Stimulated activated CD8-positive, alpha-beta memory T cell treated with anti-CD3 and anti-CD28 coated beads, Interleukin-15, amount 100 ng/mL, for 24 hours (primary cell): ENCODE measurements around the gene MDM1.
A peak's percentile ranks its signal among the peaks of the same experiment; 100 is the strongest.

Experiments used
- DNase-seq: peaks from one replicate; pipeline ENCODE4 v3.0.0-alpha.2; 2020; ENCODE audit warnings: low read depth

Gene MDM1, protein sequence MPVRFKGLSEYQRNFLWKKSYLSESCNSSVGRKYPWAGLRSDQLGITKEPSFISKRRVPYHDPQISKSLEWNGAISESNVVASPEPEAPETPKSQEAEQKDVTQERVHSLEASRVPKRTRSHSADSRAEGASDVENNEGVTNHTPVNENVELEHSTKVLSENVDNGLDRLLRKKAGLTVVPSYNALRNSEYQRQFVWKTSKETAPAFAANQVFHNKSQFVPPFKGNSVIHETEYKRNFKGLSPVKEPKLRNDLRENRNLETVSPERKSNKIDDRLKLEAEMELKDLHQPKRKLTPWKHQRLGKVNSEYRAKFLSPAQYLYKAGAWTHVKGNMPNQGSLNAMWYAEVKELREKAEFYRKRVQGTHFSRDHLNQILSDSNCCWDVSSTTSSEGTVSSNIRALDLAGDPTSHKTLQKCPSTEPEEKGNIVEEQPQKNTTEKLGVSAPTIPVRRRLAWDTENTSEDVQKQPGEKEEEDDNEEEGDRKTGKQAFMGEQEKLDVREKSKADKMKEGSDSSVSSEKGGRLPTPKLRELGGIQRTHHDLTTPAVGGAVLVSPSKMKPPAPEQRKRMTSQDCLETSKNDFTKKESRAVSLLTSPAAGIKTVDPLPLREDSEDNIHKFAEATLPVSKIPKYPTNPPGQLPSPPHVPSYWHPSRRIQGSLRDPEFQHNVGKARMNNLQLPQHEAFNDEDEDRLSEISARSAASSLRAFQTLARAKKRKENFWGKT

DNA sequence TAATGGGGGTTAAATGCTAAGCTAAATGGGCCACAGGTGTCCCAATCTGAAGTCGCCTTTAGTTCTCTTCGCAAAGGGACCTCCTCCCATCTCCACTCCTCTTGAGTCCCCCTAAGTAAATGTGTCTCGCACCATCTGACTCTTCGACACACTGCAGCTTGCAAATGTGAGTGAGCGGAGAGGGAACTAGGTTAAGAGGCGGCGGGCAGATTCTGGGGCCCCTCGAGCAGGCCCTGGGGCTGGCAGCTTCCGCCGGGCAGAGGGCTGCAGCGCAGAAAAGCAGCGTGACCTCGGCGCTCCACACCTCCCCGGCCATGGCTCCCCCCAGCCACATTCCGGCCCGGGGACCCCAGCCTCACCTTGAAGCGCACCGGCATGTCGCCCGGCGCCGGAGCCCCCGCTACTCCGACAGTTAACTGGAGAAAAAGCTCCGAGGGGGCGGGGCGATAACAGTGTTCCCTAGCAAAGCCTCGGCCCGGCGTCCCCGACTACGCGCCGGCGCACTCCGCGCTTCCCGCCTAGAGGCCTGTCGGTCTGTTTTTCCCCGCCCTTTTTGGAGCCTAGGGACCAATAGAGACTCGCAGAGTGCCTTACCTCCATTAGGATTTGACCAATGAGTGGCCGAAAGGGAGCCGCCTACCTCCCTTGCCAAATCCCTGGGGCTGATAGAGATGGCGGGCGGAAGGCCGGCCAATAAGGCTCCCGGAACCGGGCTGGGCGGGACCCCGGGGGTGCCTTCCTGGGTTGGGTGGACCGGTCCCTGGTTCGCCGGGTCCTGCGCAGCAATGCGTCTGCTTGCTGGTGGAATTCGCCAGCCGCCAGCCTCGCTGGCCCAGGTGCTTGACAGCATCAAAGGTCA is at the start of gene MDM1:
Gene MDM1 (minus strand): TSS at position 494 of the 859 bp plus-strand sequence. CDS start 117 bp downstream, at position 377.
- DNase-seq: peak; percentile 77

DNA sequence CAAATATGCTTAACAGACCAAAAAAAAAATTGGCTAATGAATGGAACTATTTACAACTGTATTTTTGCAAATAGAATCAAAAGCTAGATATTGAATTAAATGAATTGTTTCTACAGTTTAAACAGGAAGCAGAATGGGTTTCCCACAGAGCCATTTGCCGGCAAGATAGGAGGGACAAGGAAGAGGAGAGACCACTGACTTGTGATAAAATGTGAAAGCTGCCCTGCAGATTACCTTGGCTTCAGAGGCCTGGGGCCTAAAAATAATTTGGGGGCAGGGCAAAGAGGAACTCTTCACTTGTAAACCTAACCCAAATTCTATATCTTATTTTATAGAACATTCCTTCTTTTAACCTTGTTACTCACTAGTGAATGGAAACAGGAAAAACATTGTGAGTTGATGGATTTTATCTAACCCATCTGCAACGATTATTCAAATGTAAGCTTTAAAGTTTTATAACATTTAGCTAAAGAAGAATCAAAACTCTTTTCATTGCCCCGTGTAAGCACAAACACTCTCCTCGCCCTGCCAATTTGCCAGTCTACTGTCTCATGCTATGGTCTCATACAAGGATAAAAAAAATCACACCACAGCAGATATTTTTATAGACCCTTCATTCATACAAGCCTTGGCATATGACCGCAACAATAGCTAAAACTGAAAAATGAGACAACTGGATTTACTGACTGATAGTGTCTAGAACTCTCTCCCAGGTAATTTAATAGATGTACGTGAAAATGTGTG is 49.5 kb upstream of the MDM1 start:
- DNase-seq: no peak

DNA sequence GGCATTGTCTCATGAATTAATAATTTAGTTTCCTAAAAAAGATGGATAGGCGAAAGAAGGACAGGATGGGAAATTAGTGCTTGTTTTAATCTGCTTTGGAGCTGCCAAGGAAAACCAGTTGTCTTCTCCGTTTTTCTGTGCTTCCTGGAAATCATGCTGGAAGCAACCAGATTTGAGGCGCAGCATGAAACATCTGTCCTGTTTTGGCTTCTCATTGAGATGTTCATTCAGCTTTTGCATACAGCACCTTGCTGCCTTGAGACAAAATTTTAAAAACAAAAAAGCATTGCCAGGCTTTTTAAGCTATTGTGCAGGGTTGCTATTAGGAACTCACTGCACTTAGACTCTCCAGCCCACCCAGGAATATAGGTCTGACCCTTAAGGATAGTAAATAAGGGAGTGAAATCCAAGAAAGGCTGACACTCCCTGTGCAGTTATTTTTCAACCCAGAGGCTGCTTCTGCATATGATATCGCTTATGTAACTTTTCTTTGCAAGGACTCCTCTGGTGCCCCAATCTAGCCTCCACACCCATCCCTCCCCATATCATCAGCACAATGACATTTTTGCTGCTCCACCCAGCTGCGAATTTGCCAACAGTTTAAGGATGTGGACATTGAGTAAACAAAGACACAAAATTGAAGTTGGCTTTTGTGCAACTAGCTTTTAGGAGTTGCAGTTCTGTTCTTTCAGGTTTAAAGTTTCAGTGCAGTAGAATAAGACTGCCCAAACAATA is 46.9 kb upstream of the MDM1 start:
- no peak for DNase-seq

DNA sequence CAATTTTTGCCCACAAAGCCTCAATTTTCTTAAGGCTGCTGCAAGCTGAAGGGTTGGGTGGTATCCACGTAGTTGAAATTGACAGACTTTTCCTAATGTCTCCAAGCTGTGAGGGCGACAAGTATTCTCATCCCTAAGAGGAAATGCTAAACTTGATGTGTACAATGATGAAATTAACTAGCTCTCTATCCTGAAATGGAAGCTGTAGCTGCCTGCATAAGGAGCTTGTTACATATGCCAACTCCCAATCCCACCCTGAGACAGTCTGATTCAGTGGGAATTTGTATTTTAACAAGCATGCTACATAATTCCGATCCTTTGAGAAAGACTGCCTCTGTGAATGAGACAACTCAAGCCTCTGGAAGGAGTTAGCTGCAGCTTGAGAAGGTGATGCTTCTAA is 45.7 kb upstream of the MDM1 start:
- no peak for DNase-seq

DNA sequence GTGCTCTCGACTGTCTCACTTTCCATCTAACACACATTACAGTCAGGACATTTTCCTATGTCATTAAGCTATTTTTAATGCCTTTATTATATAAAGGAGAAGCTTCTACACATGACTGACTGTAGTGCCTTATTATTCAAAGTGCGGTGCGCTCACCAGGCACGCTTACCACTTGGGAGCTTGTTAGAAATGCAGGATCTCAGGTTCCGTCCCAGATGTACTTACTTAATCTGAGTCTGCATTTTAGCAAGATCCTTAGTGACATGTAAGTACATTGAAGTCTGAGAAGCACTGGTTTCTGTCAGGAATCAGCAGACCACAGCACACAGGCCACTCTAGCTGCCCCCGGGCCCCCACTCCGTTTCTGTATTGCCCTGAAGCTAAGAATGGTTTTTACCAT is 44.7 kb upstream of the MDM1 start:
- no peak for DNase-seq

DNA sequence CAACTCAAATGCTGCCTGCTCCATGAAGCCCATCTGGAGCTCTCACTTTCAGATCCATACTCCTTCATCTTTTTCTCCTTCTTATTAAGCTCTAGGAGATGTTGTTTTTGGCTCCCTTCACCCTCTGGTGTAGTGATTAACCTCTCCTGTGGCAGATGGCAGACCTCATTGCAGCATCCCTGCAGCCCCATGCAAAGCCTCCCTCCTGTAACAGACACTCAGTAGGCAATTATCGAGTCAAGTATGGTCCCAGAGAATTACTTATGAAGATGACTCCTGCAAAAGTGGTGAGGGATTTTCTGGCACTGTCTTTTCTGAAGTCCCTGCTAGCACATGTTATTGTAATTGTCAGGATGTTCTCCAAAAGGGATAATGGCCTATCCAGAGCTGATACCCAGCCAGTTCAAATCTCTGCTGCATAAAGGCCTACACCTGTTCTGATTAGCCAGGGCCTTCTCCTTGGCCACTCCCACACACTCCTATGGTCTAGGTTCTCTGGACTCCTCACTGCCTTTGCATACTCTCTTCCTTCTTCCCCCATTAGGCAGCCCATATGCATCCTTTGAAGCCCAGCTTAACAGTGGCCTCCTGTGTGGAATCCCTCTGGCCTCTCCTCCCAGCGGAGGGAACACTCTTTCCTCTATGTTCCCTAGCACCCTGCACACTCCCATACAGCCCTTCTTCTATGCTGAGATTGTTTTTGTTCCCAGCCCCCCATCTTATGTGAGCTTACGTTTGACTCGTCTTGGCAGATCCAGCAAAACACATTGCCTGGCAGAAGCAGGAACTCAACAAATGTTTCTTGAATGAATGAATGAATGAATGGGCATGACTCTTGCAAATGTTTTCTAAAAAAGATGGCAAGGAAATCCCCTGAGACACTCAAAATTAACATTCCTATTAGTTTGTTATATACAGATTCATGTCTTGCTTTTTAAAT is 43.9 kb upstream of the MDM1 start:
- no peak for DNase-seq

DNA sequence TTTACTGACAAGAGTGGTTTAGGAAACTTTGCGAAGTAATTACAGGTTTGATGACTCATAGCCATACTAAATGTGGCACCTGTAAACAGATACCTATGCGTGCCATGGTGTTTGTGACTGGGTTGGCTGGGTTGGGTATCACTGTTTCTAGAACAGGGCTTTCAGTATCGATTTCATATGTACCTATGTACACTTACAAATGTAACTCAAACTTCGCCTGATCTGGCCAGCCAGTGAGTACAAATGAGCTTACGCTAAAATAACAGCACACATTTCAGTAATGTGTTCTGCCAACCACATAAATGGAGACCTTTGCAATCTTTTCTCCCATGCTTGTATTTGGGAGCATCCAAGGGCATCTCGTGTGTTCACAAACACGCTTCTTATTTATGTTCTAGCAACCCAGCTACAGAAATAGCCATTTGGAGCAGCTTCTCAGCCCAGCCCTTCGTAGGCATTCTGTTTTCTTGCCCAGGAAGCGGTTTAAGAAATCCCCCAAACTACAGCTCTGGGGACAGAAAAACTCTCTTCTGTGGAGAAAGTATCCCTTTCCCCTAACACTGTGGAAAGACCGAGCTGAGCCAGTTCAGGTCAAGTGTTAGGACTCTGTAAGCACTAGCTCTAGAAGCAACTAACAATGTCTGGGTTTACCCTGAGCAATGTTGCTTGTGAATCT is 42.3 kb upstream of the MDM1 start:
- no peak for DNase-seq

DNA sequence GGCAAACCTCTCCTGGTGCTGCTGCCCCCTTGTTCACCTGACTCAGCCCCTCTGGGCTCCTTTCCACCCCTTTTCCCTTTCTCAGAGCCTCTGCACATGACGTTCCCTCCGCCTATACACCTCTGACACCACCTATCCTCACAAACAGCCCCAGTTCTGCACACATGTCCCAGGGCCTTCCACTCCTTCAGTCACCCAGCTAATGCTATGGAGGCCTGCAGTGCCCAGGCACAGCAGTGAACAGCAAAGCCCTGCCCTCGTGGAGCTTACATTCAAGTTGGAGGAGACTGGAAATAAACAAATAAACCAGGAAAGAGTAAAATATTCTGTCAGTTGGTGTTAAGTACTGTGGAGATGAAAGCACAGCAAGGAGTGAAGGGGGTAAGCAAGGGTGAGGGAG is 38.5 kb upstream of the MDM1 start:
- no peak for DNase-seq

DNA sequence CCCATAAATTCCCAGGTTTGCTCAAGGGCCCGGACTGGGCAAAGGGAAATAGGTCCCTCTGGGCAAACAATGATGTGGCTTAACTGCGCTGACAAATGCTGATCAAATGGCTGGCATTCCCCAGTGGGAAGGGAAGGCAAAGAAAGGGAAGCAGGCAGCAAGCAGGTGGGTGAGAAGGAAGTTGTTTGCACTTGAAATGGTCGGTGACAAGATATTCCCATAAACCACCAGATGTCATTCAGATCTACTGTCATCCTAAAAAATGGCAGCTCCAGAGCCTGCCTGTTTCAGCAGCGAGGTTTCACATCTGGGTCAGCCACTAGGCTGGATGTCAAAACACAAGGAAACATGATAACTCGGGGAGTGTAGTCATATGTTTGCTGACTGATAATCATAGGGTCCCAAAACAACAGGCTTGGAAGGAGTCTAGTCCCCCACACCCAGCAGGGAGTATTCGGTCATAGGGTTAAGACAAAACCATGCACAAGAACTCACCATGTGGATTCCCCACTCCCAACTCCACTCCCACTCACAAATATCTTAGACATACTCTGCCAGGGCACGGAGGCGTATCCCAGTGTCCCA is 37.9 kb upstream of the MDM1 start:
- DNase-seq: no peak

DNA sequence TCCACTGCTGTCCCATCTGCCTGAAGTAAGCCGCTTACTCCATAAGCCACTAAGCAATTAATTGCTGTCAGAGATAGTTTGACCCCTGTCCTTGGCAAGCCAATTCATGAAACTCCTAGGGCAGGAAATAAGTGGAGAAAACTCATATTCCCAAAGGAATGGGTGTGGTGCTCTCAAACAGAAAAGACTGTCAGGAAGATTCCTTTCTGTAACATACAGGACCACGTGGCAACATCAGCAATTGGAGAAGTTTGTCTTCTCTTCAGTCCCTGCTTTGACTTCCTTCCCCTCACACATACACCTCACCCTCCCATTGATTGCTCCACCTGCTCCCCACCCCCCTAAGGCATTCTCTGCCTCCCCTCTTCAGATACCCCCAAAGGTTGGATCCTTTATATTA is 36.2 kb upstream of the MDM1 start:
- DNase-seq: no peak

DNA sequence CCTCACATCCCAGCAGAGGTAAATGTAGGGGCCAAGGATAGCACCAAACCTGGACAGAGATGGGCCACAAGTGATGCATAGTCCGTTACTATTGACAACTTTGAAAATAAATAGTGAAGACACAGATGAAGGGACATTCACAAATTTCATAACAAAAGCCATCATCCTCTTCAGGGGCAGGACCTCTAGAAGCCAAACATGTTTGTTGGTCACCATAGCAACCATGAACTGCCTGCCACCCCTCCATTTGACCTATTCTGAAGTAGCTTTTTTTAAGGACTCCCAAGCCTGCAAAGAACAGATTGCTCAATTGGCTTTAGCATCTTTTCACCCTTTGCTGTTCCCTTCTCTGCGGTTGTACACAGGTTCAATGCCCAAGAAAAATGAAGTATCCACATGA is 35.7 kb upstream of the MDM1 start:
- no peak for DNase-seq

DNA sequence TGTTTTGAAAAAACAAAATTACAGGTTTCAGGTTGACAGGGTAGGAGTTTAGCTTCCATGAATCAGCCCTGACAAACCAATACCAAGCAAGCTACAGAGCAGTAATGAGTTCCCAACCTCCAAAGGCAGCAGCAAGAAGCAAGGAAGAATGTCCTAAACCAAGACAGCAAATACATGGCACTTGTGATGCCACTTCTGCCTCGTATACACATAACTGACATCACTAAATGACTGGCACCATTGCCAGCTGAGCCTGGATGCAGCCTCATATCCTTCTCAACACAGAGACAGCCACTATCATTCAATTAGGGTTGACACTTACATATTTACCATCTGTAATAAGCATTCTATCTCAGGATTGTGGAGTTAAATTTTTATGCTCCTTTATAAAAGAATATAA is 35.0 kb upstream of the MDM1 start:
- DNase-seq: no peak

DNA sequence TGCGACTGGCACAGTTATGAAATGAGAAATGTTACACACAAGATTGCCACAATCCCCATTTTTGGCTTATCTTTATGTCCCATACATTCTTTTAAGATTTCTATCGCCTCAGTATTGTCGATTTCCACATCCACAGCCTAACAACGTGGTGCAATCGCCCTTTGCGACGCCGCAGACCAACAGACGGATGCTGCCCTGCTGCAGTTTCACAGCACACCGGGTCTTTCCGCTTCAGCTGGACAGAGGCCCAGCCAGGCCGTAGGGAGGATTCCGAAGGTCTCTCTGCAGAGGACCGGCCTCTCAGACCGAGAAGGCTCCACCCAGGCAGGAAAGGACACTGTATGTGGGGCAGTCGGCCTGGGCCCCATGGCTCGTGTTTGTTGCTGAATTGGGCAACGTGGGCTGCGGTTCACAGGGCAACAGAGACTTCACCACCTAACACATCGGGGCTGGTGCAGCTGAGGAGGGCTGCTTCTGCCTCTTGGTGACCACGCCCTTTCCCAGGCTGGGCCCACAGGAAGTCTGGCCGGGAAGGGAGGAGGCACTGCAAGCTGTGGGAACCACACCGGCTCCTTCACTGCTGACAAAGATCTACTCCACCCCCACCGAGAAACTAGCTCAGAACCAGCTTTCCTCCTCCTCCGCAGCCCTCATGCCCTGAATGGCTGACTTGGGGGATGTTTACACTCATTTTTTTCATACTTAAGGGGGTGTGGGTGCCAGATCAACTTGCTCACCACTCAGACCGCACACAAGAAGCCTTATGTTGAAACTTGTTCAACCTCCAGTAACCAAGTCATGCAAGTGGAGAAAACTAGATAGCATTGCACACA is 32.9 kb upstream of the MDM1 start:
- peak; percentile 45 for DNase-seq

DNA sequence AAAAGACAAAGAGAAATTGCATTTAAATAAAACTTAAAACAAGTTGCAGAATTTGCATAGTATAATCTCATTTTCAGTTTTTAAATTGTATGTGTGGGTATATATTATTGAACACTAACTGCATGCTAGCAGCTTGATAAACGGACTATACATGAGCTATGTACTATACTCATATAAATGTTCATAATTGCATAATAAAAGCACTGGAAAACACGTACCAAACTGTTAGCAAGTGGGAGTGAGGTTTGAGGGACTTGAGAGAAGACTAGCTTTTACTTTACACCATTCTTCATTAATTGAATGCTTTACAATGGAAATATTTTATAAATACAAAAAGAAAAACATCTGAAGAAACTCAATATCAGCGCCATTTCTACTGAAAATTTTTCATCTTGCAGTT is 32.2 kb upstream of the MDM1 start:
- no peak for DNase-seq

DNA sequence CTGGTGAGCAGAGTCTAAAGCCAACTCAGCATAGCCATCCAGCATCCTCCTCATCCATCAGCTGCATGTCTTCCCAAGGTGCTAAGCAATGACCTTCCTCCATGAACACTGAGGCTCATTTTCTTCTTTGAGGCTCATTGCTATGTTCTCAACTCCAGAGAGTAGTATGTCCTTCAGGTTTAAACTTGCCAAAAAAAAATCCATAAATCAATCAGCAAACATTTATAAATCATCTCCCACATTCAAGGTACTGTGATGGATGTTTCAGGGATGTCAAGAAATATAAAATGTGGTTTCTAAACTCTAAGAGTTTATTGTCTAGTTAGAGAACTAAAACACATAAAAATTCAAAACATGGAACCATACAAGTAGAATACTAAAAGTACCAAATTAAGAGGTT is 29.8 kb upstream of the MDM1 start:
- DNase-seq: no peak

DNA sequence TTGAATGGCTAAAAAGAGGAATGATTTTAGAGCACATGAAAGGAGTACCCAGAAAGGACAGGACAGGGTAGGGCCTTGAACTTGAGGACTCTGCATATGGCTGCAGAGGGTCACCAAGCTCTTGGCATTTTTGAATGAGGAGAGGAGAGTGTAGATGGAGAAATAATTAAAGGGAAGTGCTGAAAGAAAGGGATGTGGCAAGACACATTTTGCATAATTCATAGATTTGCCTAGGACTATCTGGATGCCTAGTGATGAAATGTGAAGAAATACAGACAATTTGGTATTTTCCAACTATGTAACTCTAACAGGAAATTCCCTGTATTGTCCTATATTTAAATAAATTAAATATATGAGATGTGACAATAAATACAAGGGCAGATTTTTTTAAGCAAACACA is 27.5 kb upstream of the MDM1 start:
- no peak for DNase-seq

DNA sequence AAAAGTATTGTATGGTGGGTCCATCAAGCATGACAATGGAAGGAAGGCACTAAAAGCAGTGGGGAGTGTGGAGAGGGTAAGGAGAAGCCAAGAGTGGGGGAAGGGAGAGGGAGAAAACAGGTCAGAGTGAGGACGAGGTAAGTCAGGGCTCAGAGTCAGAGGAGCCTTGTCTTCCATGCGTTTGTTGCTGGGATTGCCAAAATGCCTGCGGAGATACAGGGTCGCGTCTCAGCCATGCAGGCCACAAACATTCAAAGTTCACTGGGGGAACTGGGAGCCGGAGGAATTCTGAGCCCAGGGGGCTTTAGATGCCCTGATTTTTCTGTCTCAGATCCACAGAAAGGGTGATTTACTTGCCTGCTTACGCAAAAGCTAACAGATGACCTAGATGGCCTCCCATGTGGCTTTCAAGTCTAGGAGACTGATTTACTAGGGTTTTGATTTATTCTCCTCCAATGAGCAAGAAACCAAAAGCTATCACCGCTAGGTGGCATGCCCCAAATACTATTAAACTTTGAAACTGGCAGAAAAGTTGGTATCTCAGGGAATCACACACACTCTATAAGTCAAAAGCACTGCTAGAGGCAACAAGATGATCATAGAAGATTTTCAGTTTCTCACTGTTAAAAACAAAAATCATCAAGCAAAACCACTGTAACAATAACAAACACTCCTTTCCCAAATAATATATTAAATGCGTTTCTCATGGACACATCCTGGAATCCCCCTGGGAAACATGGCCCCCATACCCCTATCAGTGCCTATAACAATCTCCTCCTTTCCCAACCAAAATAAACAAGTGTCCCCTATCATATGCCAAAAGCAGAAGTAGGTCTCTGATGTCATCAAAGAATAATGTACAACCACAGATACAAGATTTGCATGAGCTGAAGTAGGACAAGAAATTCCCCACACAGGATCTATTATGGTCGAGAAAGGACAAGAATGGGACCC is 26.6 kb upstream of the MDM1 start:
- DNase-seq: no peak
